ENCODE measurements around the gene AP2A1. TPM values are rescaled to one million over a fixed set of nuclear protein-coding genes. Genes with fewer than 3 reads are reported as not detected.

Gene AP2A1
- total and polyA plus RNA-seq, 2 donors (not counting 1 experiment from before 2014, with no cell fraction given): 48.4 to 56.9 TPM

DNA sequence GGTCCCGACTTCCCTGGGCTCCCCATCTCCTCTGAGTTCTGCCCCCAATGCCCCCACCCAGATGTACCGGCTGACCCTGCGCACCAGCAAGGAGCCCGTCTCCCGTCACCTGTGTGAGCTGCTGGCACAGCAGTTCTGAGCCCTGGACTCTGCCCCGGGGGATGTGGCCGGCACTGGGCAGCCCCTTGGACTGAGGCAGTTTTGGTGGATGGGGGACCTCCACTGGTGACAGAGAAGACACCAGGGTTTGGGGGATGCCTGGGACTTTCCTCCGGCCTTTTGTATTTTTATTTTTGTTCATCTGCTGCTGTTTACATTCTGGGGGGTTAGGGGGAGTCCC is 39.8 kb downstream of the AP2A1 start:
- WGBS (ENCODE audit: insufficient coverage): 90% methylated on average over 2 of the region's 8 CpGs
- ATAC-seq (ENCODE audit: low read depth) (no peak), DNase-seq (no peak)
- intact Hi-C loops (cut with micrococcal nuclease): loop anchor here (5.0 kb wide), 1 partner anchor 679 kb away; no protein-coding TSS in a partner anchor
- Histone ChIP-seq H3K27ac (ENCODE audit: low read length in 2 of 2) (peak overlapping the region; percentile 16 to 68), H3K4me2 (replicated peaks; ENCODE audit: low read depth, low read length, poor library complexity, severe bottlenecking) (no peak overlapping the region), H3K9ac (ENCODE audit: low read length) (no peak overlapping the region), H2AFZ (ENCODE audit: insufficient read depth, low read depth, low read length, poor library complexity, severe bottlenecking) (no peak overlapping the region), H3K4me1 (ENCODE audit: control insufficient read depth in 2 of 2, insufficient read depth in 2 of 2, low read length in 2 of 2) (peaks cover 22 to 37% of the 10 kb centered on the region in 2 donors), H3K4me3 (ENCODE audit: control extremely low read depth in 1 of 5, extremely low read depth in 1 of 5, insufficient read depth in 1 of 5, low read depth in 2 of 5, low read length in 4 of 5) (no peak overlapping the region), H3K79me2 (ENCODE audit: control insufficient read depth, insufficient read depth, low read length) (peaks cover 3% of the 10 kb centered on the region), H3K9me3 (ENCODE audit: control extremely low read depth in 1 of 3, control insufficient read depth in 2 of 3, insufficient read depth in 1 of 3, low read length in 2 of 3) (no peaks in the 10 kb centered on the region), H3K27me3 (replicated peaks in 1 of 4; ENCODE audit: control extremely low read depth in 1 of 4, control insufficient read depth in 3 of 4, insufficient read depth in 4 of 4, low read length in 3 of 4) (no peaks in the 10 kb centered on the region), H3K36me3 (replicated peaks in 1 of 2; ENCODE audit: control extremely low read depth in 1 of 2, control insufficient read depth in 1 of 2, extremely low read depth in 1 of 2, insufficient read depth in 2 of 2, low read length in 1 of 2) (peaks cover 0 to 24% of the 10 kb centered on the region in 2 experiments), H4K20me1 (ENCODE audit: control insufficient read depth, insufficient read depth, low read length, poor library complexity, severe bottlenecking) (no peaks in the 10 kb centered on the region)
- no peak overlapping the region for H3K4me3 Mint-ChIP-seq
- no peaks in the 10 kb centered on the region for H3K27me3 Mint-ChIP-seq
- peak overlapping the region; percentile 50 for H3K27ac Mint-ChIP-seq
- CTCF ChIA-PET: no interaction called here
- H3K9me3 Mint-ChIP-seq (ENCODE audit: insufficient read depth): no peaks in the 10 kb centered on the region
- POLR2A ChIA-PET: interaction anchor here (1.4 kb wide), 1 partner anchor 63 kb away, joined by 6 read pairs; no protein-coding TSS in a partner anchor
- peaks cover 33% of the 10 kb centered on the region for H3K4me1 Mint-ChIP-seq
- no peak for TF ChIP-seq CTCF (IDR thresholded peaks at IDR 0.05)
- no peak for TF ChIP-seq EZH2 (IDR thresholded peaks at IDR 0.05; ENCODE audit: borderline replicate concordance, insufficient read depth, low read depth, low read length, poor library complexity, severe bottlenecking)

DNA sequence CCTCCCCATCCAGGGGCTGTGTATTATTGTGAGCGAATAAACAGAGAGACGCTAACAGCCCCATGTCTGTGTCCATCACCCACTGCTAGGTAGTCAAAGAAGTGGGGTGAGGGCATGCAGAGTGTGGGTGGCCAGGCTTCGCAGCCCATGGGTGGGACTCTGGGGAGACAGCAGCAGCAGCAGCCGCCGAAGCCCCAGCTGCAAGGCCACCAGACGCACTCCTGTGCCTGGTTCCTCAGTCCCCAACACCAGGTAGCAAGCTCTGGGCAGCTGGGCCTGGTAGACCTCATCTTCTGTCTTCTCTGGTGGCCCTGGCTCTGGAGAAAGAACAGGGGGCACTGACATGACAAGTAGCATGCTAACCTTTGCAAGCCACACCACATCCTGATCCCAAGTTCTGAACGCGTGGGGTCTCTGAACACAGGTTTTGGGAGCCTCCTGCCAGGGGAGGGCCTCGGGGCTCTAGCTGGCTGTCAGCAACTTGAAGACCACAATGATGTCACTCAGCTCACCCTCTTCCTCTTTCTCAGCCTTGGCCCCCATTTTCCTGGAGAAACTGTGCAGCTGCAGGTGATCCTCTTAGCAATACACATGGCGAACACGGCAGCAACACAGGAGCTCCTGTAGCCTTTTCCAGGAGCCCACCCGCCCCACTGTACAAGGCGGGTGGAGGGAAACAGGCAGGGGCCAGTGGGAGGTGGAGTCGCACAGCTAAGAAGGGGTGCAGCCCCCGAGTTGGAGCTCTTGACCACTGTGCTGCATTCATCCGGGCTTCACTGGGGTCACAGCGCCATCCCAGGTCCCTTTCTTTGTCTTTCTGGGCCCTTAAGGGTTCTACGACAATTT is 40.5 kb downstream of the AP2A1 start:
- Mint-ChIP-seq H3K4me3 (peak overlapping the region; percentile 96), H3K4me1 (peaks cover 36% of the 10 kb centered on the region), H3K9me3 (ENCODE audit: insufficient read depth) (no peaks in the 10 kb centered on the region), H3K27me3 (no peaks in the 10 kb centered on the region), H3K27ac (peak overlapping the region; percentile 95)
- no peaks in the 10 kb centered on the region for H3K27me3 ChIP-seq (replicated peaks in 1 of 4; ENCODE audit: control extremely low read depth in 1 of 4, control insufficient read depth in 3 of 4, insufficient read depth in 4 of 4, low read length in 3 of 4)
- peak; percentile 84 for DNase-seq
- POLR2A ChIA-PET: interaction anchor here (0.6 to 1.4 kb wide), 4 partner anchors 20 to 122 kb away, joined by 3 to 6 read pairs (median 4); partner anchors contain the start of genes AKT1S1, ATF5, NUP62 and TBC1D17
- H3K9me3 ChIP-seq (ENCODE audit: control extremely low read depth in 1 of 3, control insufficient read depth in 2 of 3, insufficient read depth in 1 of 3, low read length in 2 of 3): no peaks in the 10 kb centered on the region
- H3K79me2 ChIP-seq (ENCODE audit: control insufficient read depth, insufficient read depth, low read length): peaks cover 3% of the 10 kb centered on the region
- intact Hi-C loops (cut with micrococcal nuclease): loop anchor here (5.0 kb wide), 1 partner anchor 680 kb away; no protein-coding TSS in a partner anchor
- H2AFZ ChIP-seq (ENCODE audit: insufficient read depth, low read depth, low read length, poor library complexity, severe bottlenecking): no peak overlapping the region
- peak overlapping the region; percentile 64 to 68 for H3K27ac ChIP-seq (ENCODE audit: low read length in 2 of 2)
- H3K4me3 ChIP-seq (ENCODE audit: control extremely low read depth in 1 of 5, extremely low read depth in 1 of 5, insufficient read depth in 1 of 5, low read depth in 2 of 5, low read length in 4 of 5): no peak overlapping the region
- no peaks in the 10 kb centered on the region for H4K20me1 ChIP-seq (ENCODE audit: control insufficient read depth, insufficient read depth, low read length, poor library complexity, severe bottlenecking)
- TF ChIP-seq CTCF (IDR thresholded peaks at IDR 0.05): no peak
- no peak for TF ChIP-seq EZH2 (IDR thresholded peaks at IDR 0.05; ENCODE audit: borderline replicate concordance, insufficient read depth, low read depth, low read length, poor library complexity, severe bottlenecking)
- no peak overlapping the region for H3K9ac ChIP-seq (ENCODE audit: low read length)
- peaks cover 0 to 20% of the 10 kb centered on the region in 2 experiments for H3K36me3 ChIP-seq (replicated peaks in 1 of 2; ENCODE audit: control extremely low read depth in 1 of 2, control insufficient read depth in 1 of 2, extremely low read depth in 1 of 2, insufficient read depth in 2 of 2, low read length in 1 of 2)
- 53% methylated on average over 14 of the region's 18 CpGs for WGBS (ENCODE audit: insufficient coverage)
- peak overlapping the region; percentile 15 for H3K4me2 ChIP-seq (replicated peaks; ENCODE audit: low read depth, low read length, poor library complexity, severe bottlenecking)
- ATAC-seq (ENCODE audit: low read depth): peak; percentile 37
- CTCF ChIA-PET: interaction anchor here (0.7 to 1.1 kb wide), 3 partner anchors 37 to 89 kb away, joined by 3 to 4 read pairs (median 3); partner anchors contain the start of gene PTOV1
- peaks cover 24 to 38% of the 10 kb centered on the region in 2 donors for H3K4me1 ChIP-seq (ENCODE audit: control insufficient read depth in 2 of 2, insufficient read depth in 2 of 2, low read length in 2 of 2)
